ENCODE data around the gene OSMR.

The OSMR gene

DNA sequence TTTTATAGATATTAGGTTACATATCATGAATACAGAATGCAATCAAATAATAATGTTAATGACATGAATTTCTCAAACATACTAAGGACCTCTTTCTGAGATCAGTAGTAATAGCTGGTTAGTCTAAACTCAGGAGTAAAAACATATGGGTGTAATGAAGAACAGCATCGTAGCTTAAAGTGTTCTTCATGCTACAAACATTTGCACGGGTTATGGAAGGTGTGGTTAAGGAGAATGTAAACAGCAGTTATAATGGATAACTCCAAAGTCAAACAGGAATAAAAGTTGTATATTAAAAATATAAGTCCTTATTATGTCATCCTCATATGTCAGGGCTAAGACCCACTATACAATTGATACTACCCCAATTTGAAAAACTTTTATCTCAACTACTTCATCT, 115.9 kb downstream of the OSMR start:
- in situ Hi-C loops (cut with HindIII; ENCODE audit: low pct_unique_long_range_greater_than_20kb, low sequenced_read_pairs): no loop called here
- TF ChIP-seq JUND (IDR thresholded peaks at IDR 0.05; ENCODE audit: low read depth): no peak
- no peak for DNase-seq (ENCODE audit: low read depth in 1 of 2, low spot score in 1 of 2)

DNA sequence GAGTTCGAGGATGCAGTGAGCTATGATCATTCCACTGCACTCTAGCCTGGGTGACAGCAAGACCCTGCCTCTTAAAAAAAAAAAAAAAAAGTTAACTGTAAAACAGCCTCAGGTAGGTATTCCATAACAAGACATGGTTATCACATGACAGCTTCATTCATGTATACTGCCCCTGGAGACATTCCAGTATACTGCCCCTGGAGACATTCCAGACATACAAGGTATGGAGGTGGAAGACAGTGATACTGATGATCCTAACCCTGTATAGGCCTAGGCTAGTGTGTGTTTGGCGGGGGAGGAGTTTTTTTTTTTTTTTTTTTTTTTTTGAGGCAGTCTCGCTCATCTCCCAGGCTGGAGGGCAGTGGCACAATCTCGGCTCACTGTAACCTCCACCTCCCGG, 122.9 kb downstream of the OSMR start:
- in situ Hi-C loops (cut with HindIII; ENCODE audit: low pct_unique_long_range_greater_than_20kb, low sequenced_read_pairs): no loop called here
- TF ChIP-seq JUND (IDR thresholded peaks at IDR 0.05; ENCODE audit: low read depth): no peak
- DNase-seq (ENCODE audit: low read depth in 1 of 2, low spot score in 1 of 2): peak in 1 of 2 experiments; percentile 3

DNA sequence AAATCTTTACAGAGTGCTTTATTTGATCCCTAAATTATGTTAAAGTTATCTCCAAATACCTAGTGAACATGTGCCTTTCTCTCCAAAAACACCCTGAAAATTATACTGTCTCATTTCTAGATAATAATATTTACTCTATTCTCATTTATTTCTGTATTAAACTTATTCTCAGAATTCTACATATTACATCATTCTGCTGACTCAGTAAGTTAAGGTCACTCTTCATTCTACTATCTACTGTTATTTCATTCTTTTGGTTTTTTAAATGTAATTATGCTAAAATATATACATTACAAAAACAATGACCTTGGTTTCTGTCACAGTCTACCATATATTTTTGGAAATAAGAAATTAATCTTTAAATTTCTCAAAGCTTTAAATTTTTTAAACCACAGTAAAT, 132.2 kb downstream of the OSMR start:
- no peak for TF ChIP-seq JUND (IDR thresholded peaks at IDR 0.05; ENCODE audit: low read depth)
- in situ Hi-C loops (cut with HindIII; ENCODE audit: low pct_unique_long_range_greater_than_20kb, low sequenced_read_pairs): no loop called here
- no peak for DNase-seq (ENCODE audit: low read depth in 1 of 2, low spot score in 1 of 2)

DNA sequence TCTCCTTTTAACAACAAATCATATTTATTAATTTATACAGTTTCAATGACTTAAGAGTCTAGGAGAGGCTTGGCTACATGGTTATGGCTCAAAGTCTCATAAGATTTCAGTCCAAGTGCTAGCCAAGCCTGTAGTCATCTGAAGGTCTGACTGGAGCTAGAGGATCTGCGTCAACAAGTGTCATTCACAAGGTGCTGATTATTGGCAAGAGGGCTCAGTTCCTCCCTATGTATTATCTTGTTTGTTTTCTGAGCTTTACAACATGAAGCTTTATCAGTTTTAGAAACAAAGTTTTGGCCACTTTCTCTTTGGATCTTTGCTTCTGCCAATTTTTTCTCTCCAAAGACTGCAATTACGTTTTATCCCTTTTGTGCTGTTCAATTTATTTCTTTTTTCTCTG, 133.7 kb downstream of the OSMR start:
- DNase-seq (ENCODE audit: low read depth in 1 of 2, low spot score in 1 of 2): no peak
- in situ Hi-C loops (cut with HindIII; ENCODE audit: low pct_unique_long_range_greater_than_20kb, low sequenced_read_pairs): no loop called here
- no peak for TF ChIP-seq JUND (IDR thresholded peaks at IDR 0.05; ENCODE audit: low read depth)

All from T47D (cell line).